ENCODE data around the gene IL4R. TPM values are rescaled to one million over a fixed set of nuclear protein-coding genes. Genes with fewer than 3 reads are reported as not detected.
A peak's percentile ranks its signal among the peaks of the same experiment; 100 is the strongest.

The IL4R gene
- total RNA-seq, 2 donors from 2014 or later, result 213 to 224 TPM

- no peak for ATAC-seq
- no peak for DNase-seq (ENCODE audit: low spot score)
- peaks cover 24 to 41% of the 10 kb centered on the region in 2 donors for H3K4me1 Mint-ChIP-seq (ENCODE audit: low read depth in 2 of 2)
These were observed 20.5 kb downstream of the IL4R start for GRCh38 chr16:27334192-27334764.

GRCh38 chr16:27334838-27335237 lies 21.1 kb downstream of the IL4R start:
- ATAC-seq (no peak), DNase-seq (ENCODE audit: low spot score) (no peak)
- Mint-ChIP-seq H3K36me3 (peaks cover 23% of the 10 kb centered on the region), H3K9me3 (no peaks in the 10 kb centered on the region), H3K27me3 (no peaks in the 10 kb centered on the region), H3K27ac (no peak overlapping the region), H3K4me1 (ENCODE audit: low read depth in 2 of 2) (peaks cover 19 to 40% of the 10 kb centered on the region in 2 donors), H3K4me3 (no peak overlapping the region)

More at GRCh38 chr16:27334192-27334764, 20.5 kb downstream of the IL4R start:
- Mint-ChIP-seq H3K27ac (peak overlapping the region; percentile 7 to 10), H3K36me3 (peaks cover 29% of the 10 kb centered on the region), H3K9me3 (no peaks in the 10 kb centered on the region), H3K27me3 (no peaks in the 10 kb centered on the region), H3K4me3 (no peak overlapping the region)

DNA sequence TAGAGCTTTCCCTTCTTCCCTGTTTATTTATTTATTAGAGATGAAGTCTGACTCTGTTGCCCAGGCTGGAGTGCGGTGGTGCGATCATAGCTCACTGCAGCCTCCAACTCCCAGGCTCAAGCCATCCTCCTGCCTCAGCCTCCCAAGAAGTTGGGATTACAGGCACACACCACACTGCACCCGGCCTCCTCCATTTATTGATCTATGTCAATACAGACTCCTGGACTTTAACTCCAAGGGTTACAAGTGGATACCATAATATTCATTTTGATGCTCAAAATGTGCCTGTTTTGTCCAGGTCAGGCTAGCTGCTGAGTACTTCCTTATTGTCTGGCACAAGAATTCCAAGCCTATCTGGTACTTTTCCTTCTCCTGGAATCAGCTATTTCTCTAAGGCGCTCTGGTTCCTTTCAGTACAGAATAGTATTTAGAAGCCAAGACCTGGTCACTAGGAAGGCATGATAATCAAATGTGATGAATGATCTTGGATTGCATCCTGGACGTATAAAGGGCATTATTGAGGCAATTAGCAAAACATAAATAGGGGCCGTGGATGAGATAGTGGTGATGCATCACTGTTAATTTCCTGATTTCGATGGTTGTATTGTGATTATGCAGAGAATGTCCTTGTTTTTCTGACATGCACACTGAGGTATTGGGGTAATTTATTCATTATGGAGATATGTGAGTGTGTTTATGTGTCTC lies 21.7 kb downstream of the IL4R start:
- DNase-seq (ENCODE audit: low spot score) (no peak), ATAC-seq (no peak)
- peaks cover 23% of the 10 kb centered on the region for H3K36me3 Mint-ChIP-seq
- no peaks in the 10 kb centered on the region for H3K27me3 Mint-ChIP-seq
- H3K9me3 Mint-ChIP-seq, result no peaks in the 10 kb centered on the region
- no peak overlapping the region for H3K4me3 Mint-ChIP-seq
- no peak overlapping the region for H3K27ac Mint-ChIP-seq
- peaks cover 17 to 37% of the 10 kb centered on the region in 2 donors for H3K4me1 Mint-ChIP-seq (ENCODE audit: low read depth in 2 of 2)

DNA sequence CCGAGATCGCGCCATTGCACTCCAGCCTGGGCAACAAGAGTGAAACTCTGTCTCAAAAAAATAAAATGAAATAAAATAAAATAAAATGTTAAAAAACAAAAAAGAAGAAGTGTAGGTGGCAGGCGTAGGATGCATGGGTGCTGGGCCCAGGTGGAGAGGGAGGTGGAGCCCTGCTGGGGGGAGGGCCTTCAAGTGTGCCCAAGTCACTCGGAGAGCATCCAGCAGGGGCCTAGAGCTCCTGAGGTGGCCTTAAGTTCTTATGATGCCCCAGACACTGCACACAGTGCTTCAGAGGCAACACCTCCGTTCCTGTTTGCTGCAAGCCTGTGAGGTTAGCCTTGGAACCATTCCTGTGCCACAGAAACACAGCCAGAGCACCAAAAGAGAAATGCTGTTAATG lies 23.2 kb downstream of the IL4R start:
- no peaks in the 10 kb centered on the region for H3K9me3 Mint-ChIP-seq
- no peaks in the 10 kb centered on the region for H3K27me3 Mint-ChIP-seq
- no peak for DNase-seq (ENCODE audit: low spot score)
- no peak overlapping the region for H3K4me3 Mint-ChIP-seq
- H3K4me1 Mint-ChIP-seq (ENCODE audit: low read depth in 2 of 2), result peaks cover 23 to 35% of the 10 kb centered on the region in 2 donors
- no peak for ATAC-seq
- H3K27ac Mint-ChIP-seq, result no peak overlapping the region
- H3K36me3 Mint-ChIP-seq, result peaks cover 35% of the 10 kb centered on the region

- Mint-ChIP-seq H3K4me3 (no peak overlapping the region), H3K9me3 (no peaks in the 10 kb centered on the region), H3K27me3 (no peaks in the 10 kb centered on the region), H3K36me3 (peaks cover 25% of the 10 kb centered on the region), H3K4me1 (ENCODE audit: low read depth in 2 of 2) (peaks cover 15 to 33% of the 10 kb centered on the region in 2 donors), H3K27ac (peak overlapping the region in 1 of 2 donors; percentile 50)
- no peak for DNase-seq (ENCODE audit: low spot score)
- ATAC-seq, result no peak
These were observed 25.4 kb downstream of the IL4R start for GRCh38 chr16:27339180-27339579.

DNA sequence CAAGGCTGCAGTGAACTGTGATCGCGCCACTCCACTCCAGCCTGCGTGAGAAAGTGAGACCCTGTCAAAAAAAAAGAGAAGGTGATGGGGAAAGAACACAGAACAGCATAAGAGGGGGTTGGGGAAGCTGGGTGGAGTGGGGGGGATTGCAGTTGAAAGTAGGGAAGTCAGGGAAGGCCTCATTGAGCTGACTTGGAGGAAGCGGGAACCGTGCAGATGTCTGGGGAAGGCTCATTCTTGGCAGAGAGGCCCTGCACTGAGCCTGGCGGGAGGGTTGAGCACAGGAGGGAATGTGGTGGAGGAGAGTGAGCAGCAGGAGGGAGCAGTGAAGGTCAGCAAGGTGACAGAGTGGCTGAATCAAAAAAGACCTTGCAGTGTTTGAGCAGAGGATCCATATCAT lies 26.9 kb downstream of the IL4R start:
- no peak overlapping the region for H3K4me3 Mint-ChIP-seq
- no peak for ATAC-seq
- H3K9me3 Mint-ChIP-seq, result no peaks in the 10 kb centered on the region
- H3K27me3 Mint-ChIP-seq, result no peaks in the 10 kb centered on the region
- H3K27ac Mint-ChIP-seq, result peak overlapping the region in 1 of 2 donors; percentile 43
- peaks cover 10 to 25% of the 10 kb centered on the region in 2 donors for H3K4me1 Mint-ChIP-seq (ENCODE audit: low read depth in 2 of 2)
- DNase-seq (ENCODE audit: low spot score), result no peak
- H3K36me3 Mint-ChIP-seq, result peaks cover 20% of the 10 kb centered on the region

GRCh38 chr16:27341549-27341948 lies 27.8 kb downstream of the IL4R start:
- H3K27ac Mint-ChIP-seq, result no peak overlapping the region
- no peaks in the 10 kb centered on the region for H3K9me3 Mint-ChIP-seq
- H3K27me3 Mint-ChIP-seq, result no peaks in the 10 kb centered on the region
- no peak for DNase-seq (ENCODE audit: low spot score)
- peaks cover 17% of the 10 kb centered on the region for H3K36me3 Mint-ChIP-seq
- no peak overlapping the region for H3K4me3 Mint-ChIP-seq
- no peak for ATAC-seq
- peaks cover 5 to 16% of the 10 kb centered on the region in 2 donors for H3K4me1 Mint-ChIP-seq (ENCODE audit: low read depth in 2 of 2)

- no peak overlapping the region for H3K27ac Mint-ChIP-seq
- H3K27me3 Mint-ChIP-seq, result no peaks in the 10 kb centered on the region
- no peaks in the 10 kb centered on the region for H3K9me3 Mint-ChIP-seq
- DNase-seq (ENCODE audit: low spot score) (no peak), ATAC-seq (no peak)
- peaks cover 17% of the 10 kb centered on the region for H3K36me3 Mint-ChIP-seq
- no peak overlapping the region for H3K4me3 Mint-ChIP-seq
- peaks cover 5 to 15% of the 10 kb centered on the region in 2 donors for H3K4me1 Mint-ChIP-seq (ENCODE audit: low read depth in 2 of 2)
These were observed 28.2 kb downstream of the IL4R start for GRCh38 chr16:27341971-27342370.

- Mint-ChIP-seq H3K4me3 (no peak overlapping the region), H3K36me3 (peaks cover 24% of the 10 kb centered on the region), H3K9me3 (no peaks in the 10 kb centered on the region), H3K4me1 (ENCODE audit: low read depth in 2 of 2) (peaks cover 11 to 16% of the 10 kb centered on the region in 2 donors), H3K27me3 (no peaks in the 10 kb centered on the region), H3K27ac (no peak overlapping the region)
- DNase-seq (ENCODE audit: low spot score), result no peak
- ATAC-seq, result no peak
These were observed 30.9 kb downstream of the IL4R start for GRCh38 chr16:27344721-27345120.

- H3K9me3 Mint-ChIP-seq, result no peaks in the 10 kb centered on the region
- H3K4me3 Mint-ChIP-seq, result no peak overlapping the region
- H3K36me3 Mint-ChIP-seq, result peaks cover 24% of the 10 kb centered on the region
- H3K4me1 Mint-ChIP-seq (ENCODE audit: low read depth in 2 of 2), result peaks cover 11 to 16% of the 10 kb centered on the region in 2 donors
- DNase-seq (ENCODE audit: low spot score), result no peak
- no peaks in the 10 kb centered on the region for H3K27me3 Mint-ChIP-seq
- H3K27ac Mint-ChIP-seq, result no peak overlapping the region
- ATAC-seq, result no peak
These were observed 31.4 kb downstream of the IL4R start for GRCh38 chr16:27345201-27345600.

- peaks cover 21% of the 10 kb centered on the region for H3K36me3 Mint-ChIP-seq
- H3K9me3 Mint-ChIP-seq, result no peaks in the 10 kb centered on the region
- no peak overlapping the region for H3K4me3 Mint-ChIP-seq
- H3K27me3 Mint-ChIP-seq, result no peaks in the 10 kb centered on the region
- ATAC-seq (no peak), DNase-seq (ENCODE audit: low spot score) (no peak)
- H3K4me1 Mint-ChIP-seq (ENCODE audit: low read depth in 2 of 2), result peaks cover 6 to 15% of the 10 kb centered on the region in 2 donors
- peak overlapping the region in 1 of 2 donors; percentile 25 for H3K27ac Mint-ChIP-seq
These were observed 33.0 kb downstream of the IL4R start for GRCh38 chr16:27346819-27347218.

DNA sequence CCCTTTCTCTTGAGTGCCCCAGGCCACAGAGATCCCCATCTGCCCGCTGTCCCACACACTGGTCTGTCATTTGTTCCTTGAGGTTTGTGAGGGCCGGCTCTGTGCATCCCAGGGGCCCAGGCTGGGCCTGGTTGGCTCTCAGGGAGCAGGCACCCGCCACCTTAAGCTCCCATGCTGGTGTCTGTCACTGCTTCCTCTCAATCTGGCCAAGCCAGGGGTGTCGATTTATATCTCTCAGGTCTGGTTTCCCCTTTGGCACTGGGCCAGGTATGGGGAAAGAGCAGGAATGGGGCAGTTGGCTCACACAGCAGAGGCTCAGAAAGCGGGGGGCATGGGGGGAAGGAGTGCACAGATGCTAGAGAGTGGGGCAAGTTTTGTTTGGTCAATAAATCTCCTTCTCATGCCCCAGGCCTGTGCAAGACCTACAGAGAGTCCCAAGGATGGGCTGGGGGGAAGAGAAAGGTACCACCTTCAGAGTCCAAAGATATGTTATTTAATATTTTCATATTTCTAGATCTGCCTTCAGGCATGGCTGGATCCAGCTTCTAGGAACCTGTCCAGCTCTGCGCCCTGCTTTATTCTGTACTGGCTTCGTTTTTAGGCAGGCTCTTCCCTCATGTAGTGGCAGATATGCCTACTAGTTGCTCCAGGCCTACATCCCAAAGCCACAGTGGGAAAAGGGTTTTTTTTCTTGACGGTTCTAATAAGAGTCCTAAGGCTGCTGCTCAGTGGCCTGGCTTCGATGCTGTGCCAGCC lies 34.3 kb downstream of the IL4R start:
- Mint-ChIP-seq H3K36me3 (peaks cover 19% of the 10 kb centered on the region), H3K9me3 (no peaks in the 10 kb centered on the region), H3K4me1 (ENCODE audit: low read depth in 2 of 2) (peaks cover 6 to 12% of the 10 kb centered on the region in 2 donors), H3K27me3 (no peaks in the 10 kb centered on the region), H3K4me3 (no peak overlapping the region), H3K27ac (peak overlapping the region in 1 of 2 donors; percentile 65)
- ATAC-seq, result peak in 1 of 2 donors; percentile 11
- no peak for DNase-seq (ENCODE audit: low spot score)

- DNase-seq (ENCODE audit: low spot score) (no peak), ATAC-seq (no peak)
- H3K36me3 Mint-ChIP-seq, result peaks cover 25% of the 10 kb centered on the region
- no peaks in the 10 kb centered on the region for H3K9me3 Mint-ChIP-seq
- H3K4me3 Mint-ChIP-seq, result no peak overlapping the region
- H3K27ac Mint-ChIP-seq, result peak overlapping the region in 1 of 2 donors; percentile 18
- H3K4me1 Mint-ChIP-seq (ENCODE audit: low read depth in 2 of 2), result peaks cover 6 to 14% of the 10 kb centered on the region in 2 donors
- no peaks in the 10 kb centered on the region for H3K27me3 Mint-ChIP-seq
These were observed 35.5 kb downstream of the IL4R start for GRCh38 chr16:27349276-27349675.

DNA sequence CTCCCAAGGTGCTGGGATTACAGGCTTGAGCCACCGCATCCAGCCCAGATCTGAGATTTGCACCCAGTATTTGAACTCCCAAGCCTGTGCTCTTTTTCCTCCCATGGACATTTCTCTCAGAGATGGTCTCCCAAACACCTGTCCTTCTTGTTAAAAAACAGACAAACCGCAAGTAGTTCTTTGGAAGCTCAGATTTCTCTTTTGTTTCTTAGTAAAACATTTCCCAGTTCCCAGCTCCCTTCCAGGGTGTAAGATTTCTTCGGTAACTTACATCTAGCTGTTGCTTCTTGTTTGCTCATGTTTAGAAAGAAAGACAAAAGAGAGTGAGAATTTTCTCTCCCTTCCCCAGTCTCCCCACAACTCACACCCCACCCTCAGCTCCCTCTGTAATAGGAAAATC lies 36.2 kb downstream of the IL4R start:
- Mint-ChIP-seq H3K4me3 (no peak overlapping the region), H3K27ac (no peak overlapping the region), H3K36me3 (peaks cover 30% of the 10 kb centered on the region), H3K9me3 (no peaks in the 10 kb centered on the region), H3K4me1 (ENCODE audit: low read depth in 2 of 2) (peaks cover 6 to 18% of the 10 kb centered on the region in 2 donors), H3K27me3 (no peaks in the 10 kb centered on the region)
- ATAC-seq (no peak), DNase-seq (ENCODE audit: low spot score) (no peak)
